ES-I3 (cell line): ENCODE results near the gene MMP24OS.

Source experiments
- H3K36me3 ChIP-seq: 2 replicates; pipeline ENCODE4 v1.6.1; 2013; ENCODE audit warnings: mild to moderate bottlenecking, low read length, control low read depth, moderate library complexity; ENCODE audit not compliant: insufficient read depth
- H3K4me1 ChIP-seq: 2 replicates; pipeline ENCODE4 v1.6.1; 2013; ENCODE audit warnings: mild to moderate bottlenecking, control low read depth, low read length; ENCODE audit not compliant: insufficient read depth
- H3K9ac ChIP-seq: 2 replicates; pipeline ENCODE4 v1.6.1; 2013; ENCODE audit warnings: low read depth, mild to moderate bottlenecking, low read length, moderate library complexity
- H3K9me3 ChIP-seq: 2 replicates; pipeline ENCODE4 v1.6.1; 2013; ENCODE audit warnings: mild to moderate bottlenecking, low read length, moderate library complexity; ENCODE audit not compliant: control insufficient read depth, insufficient read depth

The MMP24OS gene

GRCh38 chr20:35300469-35301262 is 22.7 kb upstream of the MMP24OS start:
- H3K9ac ChIP-seq, result no peak overlapping the region
- H3K9me3 ChIP-seq, result no peaks in the 10 kb centered on the region
- H3K4me1 ChIP-seq, result peaks cover 4% of the 10 kb centered on the region; the same call in 1 of the 2 replicates
- H3K36me3 ChIP-seq, result no peaks in the 10 kb centered on the region

GRCh38 chr20:35299780-35300179 is 21.9 kb upstream of the MMP24OS start:
- no peaks in the 10 kb centered on the region; the same call in 1 of the 2 replicates for H3K4me1 ChIP-seq
- H3K9ac ChIP-seq, result no peak overlapping the region
- no peaks in the 10 kb centered on the region for H3K36me3 ChIP-seq
- no peaks in the 10 kb centered on the region for H3K9me3 ChIP-seq

- Histone ChIP-seq H3K4me1 (no peaks in the 10 kb centered on the region), H3K36me3 (no peaks in the 10 kb centered on the region), H3K9me3 (no peaks in the 10 kb centered on the region), H3K9ac (no peak overlapping the region)
Measured at GRCh38 chr20:35298264-35298663, 20.3 kb upstream of the MMP24OS start.

DNA sequence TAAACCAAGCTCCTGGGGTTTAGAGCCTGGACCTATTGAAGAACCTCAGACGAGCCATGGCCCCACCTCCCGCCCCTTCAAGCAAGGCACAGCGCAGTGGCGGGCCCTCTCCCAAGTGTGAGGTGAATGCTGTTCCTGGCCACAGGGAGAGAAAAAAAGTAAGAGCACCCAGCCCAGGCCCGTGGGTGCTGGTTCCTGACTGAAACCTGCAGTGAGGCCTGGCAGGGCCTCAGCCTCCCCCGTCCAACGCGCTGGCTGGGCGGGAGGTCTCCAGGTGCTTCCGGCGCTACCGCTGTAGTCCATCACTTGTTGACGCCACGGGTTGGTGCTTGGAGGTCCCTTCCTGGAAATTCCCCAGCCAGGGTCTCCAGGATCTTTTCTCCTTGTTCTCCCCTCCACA is 19.8 kb upstream of the MMP24OS start:
- H3K4me1 ChIP-seq, result no peaks in the 10 kb centered on the region

GRCh38 chr20:35297155-35297554 is 19.2 kb upstream of the MMP24OS start:
- Histone ChIP-seq H3K4me1 (no peaks in the 10 kb centered on the region), H3K9ac (no peak overlapping the region), H3K9me3 (no peaks in the 10 kb centered on the region), H3K36me3 (no peaks in the 10 kb centered on the region)

More for the DNA sequence above, 19.8 kb upstream of the MMP24OS start:
- Histone ChIP-seq H3K9ac (no peak overlapping the region), H3K36me3 (no peaks in the 10 kb centered on the region), H3K9me3 (no peaks in the 10 kb centered on the region)

GRCh38 chr20:35296101-35296554 is 18.2 kb upstream of the MMP24OS start:
- Histone ChIP-seq H3K4me1 (no peaks in the 10 kb centered on the region), H3K36me3 (no peaks in the 10 kb centered on the region), H3K9ac (no peak overlapping the region), H3K9me3 (no peaks in the 10 kb centered on the region)

DNA sequence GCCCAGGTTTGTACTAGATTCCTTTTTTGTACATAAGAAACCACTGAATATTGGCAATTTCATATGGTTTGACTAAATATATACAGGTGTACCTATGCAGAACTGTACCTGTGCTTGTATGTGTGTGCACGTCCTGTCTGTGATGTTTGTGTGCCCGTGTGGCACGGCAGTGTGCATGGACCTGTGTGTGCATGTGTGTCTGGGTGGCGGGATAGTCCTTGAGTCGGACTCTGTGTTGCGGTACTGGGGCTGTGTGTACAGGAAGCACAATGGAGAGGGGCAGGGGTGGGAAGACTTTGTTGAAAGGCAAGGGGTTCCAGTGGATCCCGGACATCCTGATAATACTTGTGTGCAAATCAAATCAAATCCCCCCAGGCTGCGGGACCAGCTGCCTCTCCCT is 17.8 kb upstream of the MMP24OS start:
- H3K36me3 ChIP-seq, result no peaks in the 10 kb centered on the region
- H3K4me1 ChIP-seq, result no peaks in the 10 kb centered on the region
- H3K9me3 ChIP-seq, result no peaks in the 10 kb centered on the region
- no peak overlapping the region for H3K9ac ChIP-seq

GRCh38 chr20:35295058-35295457 is 17.1 kb upstream of the MMP24OS start:
- H3K36me3 ChIP-seq, result no peaks in the 10 kb centered on the region
- no peaks in the 10 kb centered on the region for H3K4me1 ChIP-seq
- H3K9me3 ChIP-seq, result no peaks in the 10 kb centered on the region
- no peak overlapping the region for H3K9ac ChIP-seq

GRCh38 chr20:35294293-35294685 is 16.4 kb upstream of the MMP24OS start:
- Histone ChIP-seq H3K36me3 (no peaks in the 10 kb centered on the region), H3K9ac (no peak overlapping the region), H3K9me3 (no peaks in the 10 kb centered on the region), H3K4me1 (no peaks in the 10 kb centered on the region)

- no peaks in the 10 kb centered on the region for H3K4me1 ChIP-seq
- no peaks in the 10 kb centered on the region for H3K9me3 ChIP-seq
- no peak overlapping the region for H3K9ac ChIP-seq
- H3K36me3 ChIP-seq, result no peaks in the 10 kb centered on the region
Measured at GRCh38 chr20:35293303-35294292, 15.7 kb upstream of the MMP24OS start.

GRCh38 chr20:35292504-35293285 is 14.8 kb upstream of the MMP24OS start:
- Histone ChIP-seq H3K9ac (no peak overlapping the region), H3K4me1 (no peaks in the 10 kb centered on the region), H3K36me3 (no peaks in the 10 kb centered on the region), H3K9me3 (no peaks in the 10 kb centered on the region)

DNA sequence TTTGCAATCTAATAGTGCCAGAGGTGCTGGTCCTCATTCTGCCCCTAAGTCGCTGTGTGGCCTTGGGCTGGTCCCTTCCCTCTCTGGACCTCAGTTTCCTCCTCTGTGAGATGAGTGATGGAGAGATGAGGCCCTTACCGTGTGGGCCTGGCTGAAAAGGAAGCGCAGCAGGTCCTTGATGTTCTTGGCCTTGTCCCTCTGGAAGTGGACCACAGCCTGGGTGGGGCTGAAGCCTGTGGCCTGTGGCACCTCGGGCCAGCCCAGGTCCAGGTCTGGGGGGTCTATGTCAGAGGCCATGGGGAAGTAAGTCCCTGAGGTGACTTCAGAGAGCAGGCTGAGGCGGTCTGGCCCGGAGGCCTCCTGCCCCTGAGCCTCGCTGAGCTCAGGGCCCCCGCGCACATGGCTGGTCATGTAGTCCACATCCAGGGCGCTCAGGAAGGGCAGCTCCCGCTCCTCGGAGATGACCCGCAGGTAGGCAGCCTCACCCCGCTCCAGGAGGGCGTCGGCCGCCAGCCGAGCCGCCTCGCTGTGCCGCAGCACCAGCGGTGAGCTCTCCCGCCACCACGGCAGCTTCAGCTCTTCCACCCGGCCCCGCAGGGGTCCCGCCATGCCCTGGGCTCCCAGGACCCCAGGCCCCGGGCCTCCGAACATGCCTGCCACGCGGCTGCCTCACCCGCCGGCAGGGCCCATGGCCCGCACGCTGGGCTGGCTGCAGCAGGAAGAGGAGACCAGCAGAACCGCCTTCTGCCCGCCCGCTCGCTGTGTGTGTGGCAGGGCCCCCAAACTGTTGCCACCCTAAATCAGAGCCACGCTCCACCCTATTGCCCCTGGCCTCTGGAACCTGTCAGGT is 14.0 kb upstream of the MMP24OS start, which contains the start of gene FAM83C:
TSS of gene FAM83C (minus strand) at position 772 of the 850 bp plus-strand sequence. CDS start at position 651, 121 bp downstream.
- H3K36me3 ChIP-seq, result no peaks in the 10 kb centered on the region
- no peaks in the 10 kb centered on the region for H3K9me3 ChIP-seq
- no peak within 1 kb of the TSS for H3K9ac ChIP-seq
- H3K4me1 ChIP-seq, result no peaks in the 10 kb centered on the region

DNA sequence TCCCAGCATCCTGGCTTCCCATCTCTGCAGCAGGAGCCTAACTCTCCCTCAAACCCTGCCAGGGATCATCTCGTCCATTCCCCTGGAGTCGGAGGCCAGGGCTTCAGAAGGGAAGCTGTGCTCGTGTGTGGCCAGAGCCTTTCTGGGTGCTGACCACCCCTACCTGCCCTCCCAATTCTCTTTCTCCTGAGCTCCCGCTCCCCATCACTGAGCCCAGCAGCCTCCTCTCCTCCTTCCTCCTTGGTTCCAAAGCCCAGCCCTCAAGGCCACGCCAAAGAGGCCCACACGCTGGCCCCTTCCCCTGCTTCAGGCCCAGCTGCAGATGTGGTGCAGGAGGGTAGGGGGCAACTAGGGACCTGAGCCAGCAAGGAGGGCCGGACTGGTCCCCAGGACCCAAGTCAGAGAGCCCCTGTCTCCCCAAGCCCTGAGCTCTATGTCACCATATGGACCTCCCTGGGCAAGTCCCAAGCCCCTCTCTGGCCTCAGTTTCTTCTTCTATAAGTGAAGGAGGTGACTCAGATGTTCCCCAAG is 13.0 kb upstream of the MMP24OS start:
- H3K4me1 ChIP-seq, result no peaks in the 10 kb centered on the region
- no peaks in the 10 kb centered on the region for H3K36me3 ChIP-seq
- no peak overlapping the region for H3K9ac ChIP-seq
- H3K9me3 ChIP-seq, result no peaks in the 10 kb centered on the region
